CD4-positive, alpha-beta T cell (primary cell): ENCODE measurements around the gene SPINT2. TPM values are rescaled to one million over a fixed set of nuclear protein-coding genes. Genes with fewer than 3 reads are reported as not detected.

Source experiments
- ATAC-seq: fragments of 200-7000 bp; cut with Tn5 transposase; one replicate; pipeline ENCODE4 v1.10.0; 2022; ENCODE audit warnings: mild to moderate bottlenecking; ENCODE audit not compliant: poor library complexity
- CTCF ChIA-PET: fragments of 350-600 bp; sonication (Branson Sonifier 250); formaldehyde crosslinking; loops from one replicate; lab custom pipeline; 2021; ENCODE audit warnings: antibody characterized with exemption, inconsistent platforms; lab: Charles Lee
- POLR2A ChIA-PET: fragments of 350-600 bp; sonication (Branson Sonifier 250); formaldehyde crosslinking; loops from one replicate; lab custom pipeline; 2021; ENCODE audit warnings: antibody characterized with exemption, inconsistent platforms; lab: Charles Lee
- DNase-seq, 14 experiments: peaks; one replicate each; pipeline ENCODE4 v3.0.0-alpha.2; 2013 to 2020; ENCODE audit warnings: mixed read lengths in 2 of 14
- H3K27ac ChIP-seq, 2 donors: one replicate each; pipeline versions ENCODE4 v1.5.1 to v1.7.0; 2013; ENCODE audit warnings: low read length in 2 of 2, low read depth in 1 of 2, mild to moderate bottlenecking in 1 of 2
- H3K27me3 ChIP-seq, 2 experiments: 1 replicate in 1 of 2; 2 replicates in 1 of 2; pipeline versions ENCODE4 v1.6.1 to v1.7.0; 2013; ENCODE audit warnings: low read length in 2 of 2, control low read depth in 1 of 2, mild to moderate bottlenecking in 1 of 2, moderate library complexity in 1 of 2; ENCODE audit not compliant: insufficient read depth in 2 of 2, control insufficient read depth in 1 of 2
- H3K36me3 ChIP-seq: one replicate; pipeline ENCODE4 v1.6.1; 2013; ENCODE audit warnings: low read length, control low read depth; ENCODE audit not compliant: insufficient read depth
- H3K4me1 ChIP-seq: one replicate; pipeline ENCODE4 v1.6.1; 2013; ENCODE audit warnings: low read length, control low read depth; ENCODE audit not compliant: insufficient read depth
- H3K4me3 ChIP-seq: one replicate; pipeline ENCODE4 v1.5.1; 2013; ENCODE audit warnings: mild to moderate bottlenecking, low read length, moderate library complexity
- H3K9me3 ChIP-seq, 2 experiments: 1 replicate in 1 of 2; 2 replicates in 1 of 2; pipeline versions ENCODE4 v1.6.1 to v1.7.0; 2013; ENCODE audit warnings: low read length in 2 of 2, mild to moderate bottlenecking in 2 of 2, control low read depth in 1 of 2, moderate library complexity in 1 of 2; ENCODE audit not compliant: control insufficient read depth in 1 of 2, insufficient read depth in 1 of 2
- H3K27ac Mint-ChIP-seq: one replicate; pipeline ENCODE4 v1.8.0; 2020; ENCODE audit warnings: mixed read lengths
- H3K27me3 Mint-ChIP-seq: one replicate; pipeline ENCODE4 v1.8.0; 2021; ENCODE audit warnings: mixed read lengths
- H3K36me3 Mint-ChIP-seq: one replicate; pipeline ENCODE4 v1.8.0; 2021; ENCODE audit warnings: low read depth, mixed read lengths
- H3K4me1 Mint-ChIP-seq: one replicate; pipeline ENCODE4 v1.8.0; 2021; ENCODE audit warnings: low read depth, mixed read lengths
- H3K4me3 Mint-ChIP-seq: one replicate; pipeline ENCODE4 v1.8.0; 2020; ENCODE audit warnings: mild to moderate bottlenecking, mixed read lengths
- H3K9me3 Mint-ChIP-seq: one replicate; pipeline ENCODE4 v1.8.0; 2020; ENCODE audit warnings: mixed read lengths
- intact Hi-C, 2 experiments: fragments of 100-400 bp; cut with DNase I in 1 of 2; cut with micrococcal nuclease in 1 of 2; formaldehyde crosslinking; loops; one replicate each; pipeline versions ENCODE4 v1.15.1 to v1.9.0; 2023 to 2025; cut with DNase I, micrococcal nuclease
- total RNA-seq, 174 experiments: library from RNA in 2 of 174; stranded (reverse) in 2 of 174; gene quantifications; one replicate each; pipeline ENCODE4 v1.2.3 and lab custom pipeline; 2021 to 2026
- TF ChIP-seq, protein P1 (sequence below): fragments of 200-600 bp; IDR thresholded peaks from one replicate; pipeline ENCODE4 v1.8.0; 2022; ENCODE audit warnings: antibody characterized with exemption, mild to moderate bottlenecking

The SPINT2 gene
- total RNA-seq, 2 experiments from 2014 or later, result 25.4 to 26.5 TPM

- Mint-ChIP-seq H3K4me3 (no peak overlapping the region), H3K27me3 (no peaks in the 10 kb centered on the region), H3K9me3 (no peaks in the 10 kb centered on the region), H3K36me3 (peaks cover 64% of the 10 kb centered on the region), H3K4me1 (no peaks in the 10 kb centered on the region), H3K27ac (no peak overlapping the region)
- ChIA-PET CTCF (no interaction called here), POLR2A (no interaction called here)
- no peak for DNase-seq
- TF ChIP-seq, protein P1, sequence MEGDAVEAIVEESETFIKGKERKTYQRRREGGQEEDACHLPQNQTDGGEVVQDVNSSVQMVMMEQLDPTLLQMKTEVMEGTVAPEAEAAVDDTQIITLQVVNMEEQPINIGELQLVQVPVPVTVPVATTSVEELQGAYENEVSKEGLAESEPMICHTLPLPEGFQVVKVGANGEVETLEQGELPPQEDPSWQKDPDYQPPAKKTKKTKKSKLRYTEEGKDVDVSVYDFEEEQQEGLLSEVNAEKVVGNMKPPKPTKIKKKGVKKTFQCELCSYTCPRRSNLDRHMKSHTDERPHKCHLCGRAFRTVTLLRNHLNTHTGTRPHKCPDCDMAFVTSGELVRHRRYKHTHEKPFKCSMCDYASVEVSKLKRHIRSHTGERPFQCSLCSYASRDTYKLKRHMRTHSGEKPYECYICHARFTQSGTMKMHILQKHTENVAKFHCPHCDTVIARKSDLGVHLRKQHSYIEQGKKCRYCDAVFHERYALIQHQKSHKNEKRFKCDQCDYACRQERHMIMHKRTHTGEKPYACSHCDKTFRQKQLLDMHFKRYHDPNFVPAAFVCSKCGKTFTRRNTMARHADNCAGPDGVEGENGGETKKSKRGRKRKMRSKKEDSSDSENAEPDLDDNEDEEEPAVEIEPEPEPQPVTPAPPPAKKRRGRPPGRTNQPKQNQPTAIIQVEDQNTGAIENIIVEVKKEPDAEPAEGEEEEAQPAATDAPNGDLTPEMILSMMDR, result no peak
- ATAC-seq, result no peak
- Histone ChIP-seq H3K9me3 (no peaks in the 10 kb centered on the region), H3K4me3 (no peak overlapping the region), H3K4me1 (no peaks in the 10 kb centered on the region), H3K27ac (no peak overlapping the region), H3K36me3 (peaks cover 28% of the 10 kb centered on the region), H3K27me3 (no peaks in the 10 kb centered on the region)
- intact Hi-C loops, result no loop called here
Observed at GRCh38 chr19:38289955-38290354, 25.6 kb downstream of the SPINT2 start.

- no peak for DNase-seq
Observed at GRCh38 chr19:38290631-38291147, 26.3 kb downstream of the SPINT2 start.

GRCh38 chr19:38291855-38292254 is 27.5 kb downstream of the SPINT2 start:
- ChIA-PET POLR2A (no interaction called here), CTCF (no interaction called here)
- Mint-ChIP-seq H3K27ac (no peak overlapping the region), H3K27me3 (no peaks in the 10 kb centered on the region), H3K4me1 (no peaks in the 10 kb centered on the region), H3K9me3 (no peaks in the 10 kb centered on the region), H3K4me3 (no peak overlapping the region), H3K36me3 (peaks cover 47% of the 10 kb centered on the region)
- Histone ChIP-seq H3K27ac (no peak overlapping the region), H3K4me3 (no peak overlapping the region), H3K36me3 (peaks cover 28% of the 10 kb centered on the region), H3K4me1 (no peaks in the 10 kb centered on the region), H3K9me3 (no peaks in the 10 kb centered on the region), H3K27me3 (no peaks in the 10 kb centered on the region)
- TF ChIP-seq, protein P1, result no peak
- ATAC-seq (no peak), DNase-seq (no peak)
- intact Hi-C loops, result no loop called here

More at GRCh38 chr19:38290631-38291147, 26.3 kb downstream of the SPINT2 start:
- no peaks in the 10 kb centered on the region for H3K9me3 ChIP-seq
- CTCF ChIA-PET, result no interaction called here
- no peaks in the 10 kb centered on the region for H3K4me1 ChIP-seq
- H3K4me3 ChIP-seq, result no peak overlapping the region
- H3K4me3 Mint-ChIP-seq, result no peak overlapping the region
- ATAC-seq, result no peak
- no peaks in the 10 kb centered on the region for H3K27me3 ChIP-seq
- H3K36me3 ChIP-seq, result peaks cover 28% of the 10 kb centered on the region
- TF ChIP-seq, protein P1, result no peak
- no peak overlapping the region for H3K27ac ChIP-seq
- intact Hi-C loops, result no loop called here
- POLR2A ChIA-PET, result no interaction called here
- no peaks in the 10 kb centered on the region for H3K4me1 Mint-ChIP-seq
- peaks cover 56% of the 10 kb centered on the region for H3K36me3 Mint-ChIP-seq
- H3K27ac Mint-ChIP-seq, result no peak overlapping the region
- H3K27me3 Mint-ChIP-seq, result no peaks in the 10 kb centered on the region
- H3K9me3 Mint-ChIP-seq, result no peaks in the 10 kb centered on the region
